PFSK-1 (cell line): ENCODE measurements around the gene PRKN.

ENCODE experiments used
- FOXP2 ChIP-seq: optimal IDR thresholded peaks from 2 replicates; pipeline ENCODE3; 2011; ENCODE audit warnings: borderline replicate concordance, control low read depth, inconsistent platforms; ENCODE audit not compliant: insufficient read depth; ENCODE audit errors: extremely low read length, extremely low read depth
- POLR2AphosphoS5 ChIP-seq: IDR thresholded peaks from 2 replicates; pipeline ENCODE4 v1.6.1; 2012; ENCODE audit warnings: low read depth, mild to moderate bottlenecking, control low read depth, low read length, moderate library complexity
- SIN3A ChIP-seq: IDR thresholded peaks from 2 replicates; pipeline ENCODE4 v1.6.1; 2012; ENCODE audit warnings: mild to moderate bottlenecking, low read length, moderate library complexity, borderline replicate concordance; ENCODE audit not compliant: insufficient read depth
- TAF1 ChIP-seq: IDR thresholded peaks from 2 replicates; pipeline ENCODE4 v1.6.1; 2012; ENCODE audit warnings: low read length, control low read depth, borderline replicate concordance; ENCODE audit not compliant: insufficient read depth
- TF ChIP-seq, protein P1 (sequence below), 2 experiments: IDR thresholded peaks; 2 replicates each; pipeline versions ENCODE4 v1.6.1 to v1.8.0; 2011 to 2012; ENCODE audit warnings: low read depth in 2 of 2, low read length in 2 of 2, control low read depth in 1 of 2, inconsistent platforms in 1 of 2, mild to moderate bottlenecking in 1 of 2, moderate library complexity in 1 of 2; ENCODE audit not compliant: insufficient read depth in 1 of 2

DNA sequence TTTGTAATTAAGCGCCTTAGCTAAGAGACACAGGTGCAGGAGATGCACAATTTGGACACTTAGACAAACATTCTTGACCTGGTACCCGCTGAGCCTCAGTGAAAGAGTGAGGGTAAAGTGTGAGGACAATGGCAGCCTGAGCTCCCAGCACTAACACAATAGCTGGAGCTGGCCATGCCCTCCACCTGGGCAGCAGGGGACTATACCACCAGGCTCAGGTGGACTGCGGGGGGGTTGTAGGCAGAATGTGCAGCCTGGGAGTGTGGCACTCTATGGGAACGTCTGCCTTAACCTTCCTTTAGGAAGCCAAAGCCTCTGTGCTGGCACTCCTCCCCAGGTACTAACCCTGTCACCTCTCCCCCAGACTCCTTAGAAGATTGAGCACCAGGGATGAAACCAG is 23.6 kb downstream of the PRKN start:
- TF ChIP-seq SIN3A (no peak), POLR2AphosphoS5 (no peak), TAF1 (no peak), FOXP2 (no peak)
- TF ChIP-seq, protein P1, sequence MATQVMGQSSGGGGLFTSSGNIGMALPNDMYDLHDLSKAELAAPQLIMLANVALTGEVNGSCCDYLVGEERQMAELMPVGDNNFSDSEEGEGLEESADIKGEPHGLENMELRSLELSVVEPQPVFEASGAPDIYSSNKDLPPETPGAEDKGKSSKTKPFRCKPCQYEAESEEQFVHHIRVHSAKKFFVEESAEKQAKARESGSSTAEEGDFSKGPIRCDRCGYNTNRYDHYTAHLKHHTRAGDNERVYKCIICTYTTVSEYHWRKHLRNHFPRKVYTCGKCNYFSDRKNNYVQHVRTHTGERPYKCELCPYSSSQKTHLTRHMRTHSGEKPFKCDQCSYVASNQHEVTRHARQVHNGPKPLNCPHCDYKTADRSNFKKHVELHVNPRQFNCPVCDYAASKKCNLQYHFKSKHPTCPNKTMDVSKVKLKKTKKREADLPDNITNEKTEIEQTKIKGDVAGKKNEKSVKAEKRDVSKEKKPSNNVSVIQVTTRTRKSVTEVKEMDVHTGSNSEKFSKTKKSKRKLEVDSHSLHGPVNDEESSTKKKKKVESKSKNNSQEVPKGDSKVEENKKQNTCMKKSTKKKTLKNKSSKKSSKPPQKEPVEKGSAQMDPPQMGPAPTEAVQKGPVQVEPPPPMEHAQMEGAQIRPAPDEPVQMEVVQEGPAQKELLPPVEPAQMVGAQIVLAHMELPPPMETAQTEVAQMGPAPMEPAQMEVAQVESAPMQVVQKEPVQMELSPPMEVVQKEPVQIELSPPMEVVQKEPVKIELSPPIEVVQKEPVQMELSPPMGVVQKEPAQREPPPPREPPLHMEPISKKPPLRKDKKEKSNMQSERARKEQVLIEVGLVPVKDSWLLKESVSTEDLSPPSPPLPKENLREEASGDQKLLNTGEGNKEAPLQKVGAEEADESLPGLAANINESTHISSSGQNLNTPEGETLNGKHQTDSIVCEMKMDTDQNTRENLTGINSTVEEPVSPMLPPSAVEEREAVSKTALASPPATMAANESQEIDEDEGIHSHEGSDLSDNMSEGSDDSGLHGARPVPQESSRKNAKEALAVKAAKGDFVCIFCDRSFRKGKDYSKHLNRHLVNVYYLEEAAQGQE (IDR thresholded peaks at IDR 0.05; ENCODE audit: insufficient read depth in 1 of 2, low read depth in 2 of 2, low read length in 2 of 2): no peak
